ENCODE results near the gene B4GALNT3.

- TF ChIP-seq, protein P1, sequence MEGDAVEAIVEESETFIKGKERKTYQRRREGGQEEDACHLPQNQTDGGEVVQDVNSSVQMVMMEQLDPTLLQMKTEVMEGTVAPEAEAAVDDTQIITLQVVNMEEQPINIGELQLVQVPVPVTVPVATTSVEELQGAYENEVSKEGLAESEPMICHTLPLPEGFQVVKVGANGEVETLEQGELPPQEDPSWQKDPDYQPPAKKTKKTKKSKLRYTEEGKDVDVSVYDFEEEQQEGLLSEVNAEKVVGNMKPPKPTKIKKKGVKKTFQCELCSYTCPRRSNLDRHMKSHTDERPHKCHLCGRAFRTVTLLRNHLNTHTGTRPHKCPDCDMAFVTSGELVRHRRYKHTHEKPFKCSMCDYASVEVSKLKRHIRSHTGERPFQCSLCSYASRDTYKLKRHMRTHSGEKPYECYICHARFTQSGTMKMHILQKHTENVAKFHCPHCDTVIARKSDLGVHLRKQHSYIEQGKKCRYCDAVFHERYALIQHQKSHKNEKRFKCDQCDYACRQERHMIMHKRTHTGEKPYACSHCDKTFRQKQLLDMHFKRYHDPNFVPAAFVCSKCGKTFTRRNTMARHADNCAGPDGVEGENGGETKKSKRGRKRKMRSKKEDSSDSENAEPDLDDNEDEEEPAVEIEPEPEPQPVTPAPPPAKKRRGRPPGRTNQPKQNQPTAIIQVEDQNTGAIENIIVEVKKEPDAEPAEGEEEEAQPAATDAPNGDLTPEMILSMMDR (IDR thresholded peaks at IDR 0.05; ENCODE audit: insufficient read depth, low read length): no peak
- no peak for TF ChIP-seq REST (IDR thresholded peaks at IDR 0.05; ENCODE audit: insufficient replicate concordance, low read depth)
- TF ChIP-seq POLR2AphosphoS5 (IDR thresholded peaks at IDR 0.05; ENCODE audit: low read depth): no peak
Observed at GRCh38 chr12:599756-600155, 140.0 kb downstream of the B4GALNT3 start.
